GM18498 (cell line): ENCODE results near the gene ACP6.

ENCODE experiments used
- ATAC-seq: cut with Tn5 transposase; IDR thresholded peaks from one replicate; pipeline ENCODE4 v1.9.1; 2021; ENCODE audit warnings: mild to moderate bottlenecking, moderate library complexity; ENCODE audit not compliant: unreplicated experiment

The ACP6 gene

GRCh38 chr1:147652306-147652705 is 18.0 kb downstream of the ACP6 start:
- ATAC-seq = no peak

DNA sequence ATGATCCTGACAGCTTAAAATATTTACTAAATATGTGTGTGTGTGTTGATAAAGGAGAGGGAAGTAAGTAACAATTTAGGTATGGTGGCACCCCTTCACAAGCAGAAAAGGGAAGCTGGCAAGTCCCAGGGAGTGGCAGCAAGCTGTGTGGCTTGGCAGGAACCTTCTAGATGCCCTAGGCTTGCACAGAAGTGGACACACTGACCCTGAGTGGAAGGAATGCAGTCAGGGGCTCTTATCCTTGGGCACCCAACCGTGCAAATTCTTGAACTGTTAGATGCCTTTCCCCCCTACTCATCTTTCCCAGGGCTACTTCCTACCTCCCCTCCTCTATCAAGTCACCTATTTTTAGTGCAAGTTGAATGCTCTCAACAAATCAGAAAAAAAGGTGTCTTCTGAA is 18.9 kb downstream of the ACP6 start:
- no peak for ATAC-seq

- no peak for ATAC-seq
These were observed 21.4 kb downstream of the ACP6 start for GRCh38 chr1:147648933-147649332.

- no peak for ATAC-seq
These were observed 22.3 kb downstream of the ACP6 start for GRCh38 chr1:147647796-147648633.

GRCh38 chr1:147643974-147644373 is 26.4 kb downstream of the ACP6 start:
- ATAC-seq = no peak

DNA sequence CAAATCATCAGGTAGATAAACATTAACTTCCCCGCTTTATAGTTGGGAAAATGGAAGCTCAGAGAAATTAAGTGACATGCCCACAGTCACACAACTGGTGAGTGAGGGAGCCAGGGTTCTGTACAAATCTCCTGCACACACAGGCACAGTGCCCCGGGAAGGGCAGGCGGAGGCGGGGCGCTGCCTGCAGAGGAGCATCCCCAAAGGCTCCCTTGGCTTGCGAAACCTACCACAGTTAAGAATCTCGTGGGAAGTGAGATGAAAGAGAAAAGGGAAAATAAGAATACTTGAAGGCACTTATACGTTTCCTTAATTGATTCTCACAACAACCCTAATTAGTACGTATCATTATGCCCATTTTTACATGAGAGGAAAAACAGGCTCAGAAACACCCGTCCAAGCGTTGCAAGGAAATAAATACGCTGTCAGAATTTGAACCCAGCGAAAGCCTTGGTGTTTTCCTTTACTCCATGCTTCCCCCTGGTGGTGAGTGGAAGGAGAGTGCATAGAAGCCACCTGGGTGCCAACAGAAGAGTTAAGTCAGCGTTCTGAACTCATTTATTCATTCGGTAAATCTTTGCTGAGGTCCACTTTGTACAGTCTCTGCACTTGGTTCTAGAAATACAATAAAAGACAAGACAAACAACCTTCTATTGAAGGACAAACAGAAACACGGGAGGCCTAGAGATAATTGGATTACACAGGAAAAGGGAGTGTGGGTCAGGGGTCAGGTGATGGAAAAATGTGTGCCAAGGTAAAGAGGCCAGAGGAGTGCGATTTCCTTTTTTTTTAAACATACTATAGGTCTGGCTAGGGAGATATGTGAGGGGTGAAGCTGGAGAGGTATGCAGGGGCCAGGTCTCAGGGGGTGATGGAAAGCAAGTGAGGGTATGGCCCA is 28.4 kb downstream of the ACP6 start:
- ATAC-seq = no peak

GRCh38 chr1:147641291-147641690 is 29.0 kb downstream of the ACP6 start:
- no peak for ATAC-seq

GRCh38 chr1:147640553-147641165 is 29.7 kb downstream of the ACP6 start:
- ATAC-seq = peak; percentile 95

- no peak for ATAC-seq
These were observed 34.0 kb downstream of the ACP6 start for GRCh38 chr1:147636314-147636713.

- no peak for ATAC-seq
These were observed 35.0 kb downstream of the ACP6 start for GRCh38 chr1:147635342-147635741.

DNA sequence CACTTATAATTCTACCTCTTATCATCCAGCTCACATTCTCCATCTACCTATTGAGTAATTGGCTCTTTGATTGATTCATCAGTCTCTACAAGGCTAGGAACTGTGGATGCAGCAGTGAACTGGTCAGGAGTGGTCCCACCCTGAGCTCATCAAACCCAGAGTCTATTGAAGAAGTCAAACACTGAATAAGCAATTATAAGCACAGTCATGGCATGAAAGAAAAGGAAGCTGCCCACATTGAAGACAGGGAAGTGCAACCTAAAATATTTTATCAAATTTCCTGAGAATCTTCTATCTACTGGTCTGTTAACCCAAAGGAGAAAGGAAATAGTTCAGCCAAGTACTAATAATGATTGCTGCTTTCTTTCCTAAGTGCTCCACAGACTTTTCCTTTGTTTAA is 35.7 kb downstream of the ACP6 start:
- no peak for ATAC-seq

GRCh38 chr1:147633759-147634158 is 36.6 kb downstream of the ACP6 start:
- no peak for ATAC-seq

- ATAC-seq = no peak
These were observed 38.5 kb downstream of the ACP6 start for GRCh38 chr1:147631839-147632238.

- no peak for ATAC-seq
These were observed 39.9 kb downstream of the ACP6 start for GRCh38 chr1:147630447-147630846.

DNA sequence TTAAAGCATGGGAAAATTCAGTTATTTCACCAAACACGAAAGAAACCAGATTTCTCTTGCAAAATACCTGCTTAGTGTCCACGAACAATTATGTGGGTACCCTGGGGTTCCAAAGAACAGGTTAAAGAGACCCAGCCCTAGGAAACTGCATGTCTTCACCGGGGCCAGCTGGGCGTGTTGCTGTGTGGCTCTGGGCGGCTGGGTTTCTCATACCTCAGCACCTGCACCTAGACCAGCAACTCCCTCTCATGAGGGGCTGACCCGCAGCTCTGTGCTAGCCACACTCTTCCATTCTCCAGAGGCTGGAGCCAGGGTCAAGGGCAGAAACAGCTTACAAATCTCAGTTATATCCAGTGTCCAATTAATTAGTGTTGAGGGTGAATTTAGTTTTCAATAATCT is 40.3 kb downstream of the ACP6 start:
- no peak for ATAC-seq

DNA sequence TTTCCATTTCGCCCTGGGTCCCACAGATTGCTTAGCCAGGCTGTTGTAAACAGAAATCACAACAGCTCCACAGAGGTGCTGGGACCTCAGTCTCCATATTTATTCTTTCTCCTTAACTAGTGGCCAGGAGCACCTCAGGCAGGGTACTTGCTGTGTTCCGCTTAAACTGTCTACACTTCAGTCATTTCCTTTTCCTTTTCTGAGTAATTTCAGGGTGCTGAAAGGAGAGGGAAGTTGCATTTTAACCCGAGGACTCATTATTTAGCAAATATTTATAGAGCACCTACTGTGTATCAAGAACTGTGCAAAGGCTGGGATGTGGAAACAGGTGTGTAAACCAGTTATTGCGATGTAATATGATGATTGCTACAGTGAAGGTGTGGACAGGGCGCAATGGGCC is 41.9 kb downstream of the ACP6 start:
- ATAC-seq = no peak

- peak; percentile 74 for ATAC-seq
These were observed 42.8 kb downstream of the ACP6 start for GRCh38 chr1:147627435-147628110.

GRCh38 chr1:147626739-147627138 is 43.6 kb downstream of the ACP6 start:
- ATAC-seq = no peak

DNA sequence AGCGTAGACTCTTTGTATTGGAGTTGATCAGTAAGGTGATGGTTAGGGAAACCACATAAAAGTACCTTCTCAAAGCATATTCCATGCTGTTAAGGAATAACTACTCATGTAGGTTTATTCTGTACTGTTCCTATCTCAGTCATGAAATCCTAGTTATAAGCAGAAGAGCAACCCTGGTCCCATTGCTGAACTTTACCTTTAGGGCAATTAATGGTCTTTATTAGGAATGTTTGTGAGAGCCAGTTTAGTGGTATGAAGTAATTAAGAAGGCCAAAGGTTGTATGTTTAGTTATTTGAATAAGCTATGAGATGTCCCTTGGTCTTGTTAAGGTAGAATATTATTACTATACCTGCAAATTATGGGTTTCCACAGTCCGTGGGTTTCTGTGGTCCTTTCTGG is 44.0 kb downstream of the ACP6 start:
- no peak for ATAC-seq

DNA sequence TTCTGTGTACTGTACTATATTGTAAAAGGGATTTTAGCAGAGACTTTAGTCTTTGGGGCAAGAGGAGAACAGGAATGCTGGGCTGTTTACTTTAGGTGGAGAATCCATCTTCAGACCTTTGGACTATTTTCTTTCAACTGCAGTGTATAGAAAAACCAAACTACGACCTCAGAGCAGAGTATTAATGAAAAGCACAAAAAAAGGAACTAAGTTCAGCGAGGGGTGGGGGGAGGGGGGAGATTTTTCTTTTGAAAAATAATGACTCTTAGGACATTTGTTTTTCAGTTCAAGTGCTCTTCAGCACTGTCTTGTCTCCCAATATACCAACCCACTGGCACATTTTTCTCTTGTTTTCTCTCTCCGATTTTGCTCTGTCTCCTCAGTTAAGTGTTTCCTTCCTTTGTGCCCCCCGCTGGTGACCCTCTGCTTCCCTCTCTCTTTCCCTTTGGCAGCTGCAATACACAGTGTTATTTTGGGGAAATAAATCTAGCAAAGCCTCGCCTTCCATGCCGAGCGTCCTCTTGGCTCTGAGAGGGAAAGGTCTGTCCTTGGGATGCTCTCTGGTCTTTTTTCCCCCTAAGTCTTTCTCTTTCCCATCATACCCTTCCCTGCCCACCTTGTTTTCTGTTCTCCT is 44.8 kb downstream of the ACP6 start:
- ATAC-seq = no peak

- no peak for ATAC-seq
These were observed 45.8 kb downstream of the ACP6 start for GRCh38 chr1:147624529-147624928.
